Measurements from ENCODE around the gene KIF16B. TPM values are rescaled to one million over a fixed set of nuclear protein-coding genes. Genes with fewer than 3 reads are reported as not detected.
A peak's percentile ranks its signal among the peaks of the same experiment; 100 is the strongest.

KIF16B gene
- total RNA-seq, 1 experiment from 2014 or later: 7.6 TPM

DNA sequence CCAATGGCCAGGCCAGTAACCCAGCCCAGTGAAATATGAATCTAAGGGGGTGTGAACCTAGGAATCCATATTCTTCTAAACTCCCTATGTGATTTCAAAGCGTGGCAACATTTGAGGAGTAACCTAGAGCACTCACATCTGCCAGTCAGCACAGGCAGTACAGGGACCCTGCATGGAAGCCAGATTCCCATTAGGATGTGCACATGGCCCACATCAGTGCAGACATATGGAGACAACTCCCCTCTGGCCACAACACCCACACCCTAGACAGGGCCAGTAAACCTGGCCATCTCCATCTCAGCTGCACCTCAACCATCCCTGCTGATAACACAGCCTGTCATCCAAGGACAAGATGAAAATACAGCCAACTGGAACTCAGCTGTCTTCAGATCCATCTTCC is 56.5 kb downstream of the KIF16B start:
- no peaks in the 10 kb centered on the region for H3K36me3 Mint-ChIP-seq
- TF ChIP-seq, protein P1, sequence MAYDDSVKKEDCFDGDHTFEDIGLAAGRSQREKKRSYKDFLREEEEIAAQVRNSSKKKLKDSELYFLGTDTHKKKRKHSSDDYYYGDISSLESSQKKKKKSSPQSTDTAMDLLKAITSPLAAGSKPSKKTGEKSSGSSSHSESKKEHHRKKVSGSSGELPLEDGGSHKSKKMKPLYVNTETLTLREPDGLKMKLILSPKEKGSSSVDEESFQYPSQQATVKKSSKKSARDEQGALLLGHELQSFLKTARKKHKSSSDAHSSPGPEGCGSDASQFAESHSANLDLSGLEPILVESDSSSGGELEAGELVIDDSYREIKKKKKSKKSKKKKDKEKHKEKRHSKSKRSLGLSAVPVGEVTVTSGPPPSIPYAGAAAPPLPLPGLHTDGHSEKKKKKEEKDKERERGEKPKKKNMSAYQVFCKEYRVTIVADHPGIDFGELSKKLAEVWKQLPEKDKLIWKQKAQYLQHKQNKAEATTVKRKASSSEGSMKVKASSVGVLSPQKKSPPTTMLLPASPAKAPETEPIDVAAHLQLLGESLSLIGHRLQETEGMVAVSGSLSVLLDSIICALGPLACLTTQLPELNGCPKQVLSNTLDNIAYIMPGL (CRISPR knock-in tag; IDR thresholded peaks at IDR 0.05): no peak
- TF ChIP-seq SP1 (CRISPR knock-in tag; conservative IDR thresholded peaks at IDR 0.05): no peak
- TF ChIP-seq, protein P2, sequence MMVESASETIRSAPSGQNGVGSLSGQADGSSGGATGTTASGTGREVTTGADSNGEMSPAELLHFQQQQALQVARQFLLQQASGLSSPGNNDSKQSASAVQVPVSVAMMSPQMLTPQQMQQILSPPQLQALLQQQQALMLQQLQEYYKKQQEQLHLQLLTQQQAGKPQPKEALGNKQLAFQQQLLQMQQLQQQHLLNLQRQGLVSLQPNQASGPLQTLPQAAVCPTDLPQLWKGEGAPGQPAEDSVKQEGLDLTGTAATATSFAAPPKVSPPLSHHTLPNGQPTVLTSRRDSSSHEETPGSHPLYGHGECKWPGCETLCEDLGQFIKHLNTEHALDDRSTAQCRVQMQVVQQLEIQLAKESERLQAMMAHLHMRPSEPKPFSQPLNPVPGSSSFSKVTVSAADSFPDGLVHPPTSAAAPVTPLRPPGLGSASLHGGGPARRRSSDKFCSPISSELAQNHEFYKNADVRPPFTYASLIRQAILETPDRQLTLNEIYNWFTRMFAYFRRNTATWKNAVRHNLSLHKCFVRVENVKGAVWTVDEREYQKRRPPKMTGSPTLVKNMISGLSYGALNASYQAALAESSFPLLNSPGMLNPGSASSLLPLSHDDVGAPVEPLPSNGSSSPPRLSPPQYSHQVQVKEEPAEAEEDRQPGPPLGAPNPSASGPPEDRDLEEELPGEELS (CRISPR knock-in tag; IDR thresholded peaks at IDR 0.05): no peak
- TF ChIP-seq, protein P3, sequence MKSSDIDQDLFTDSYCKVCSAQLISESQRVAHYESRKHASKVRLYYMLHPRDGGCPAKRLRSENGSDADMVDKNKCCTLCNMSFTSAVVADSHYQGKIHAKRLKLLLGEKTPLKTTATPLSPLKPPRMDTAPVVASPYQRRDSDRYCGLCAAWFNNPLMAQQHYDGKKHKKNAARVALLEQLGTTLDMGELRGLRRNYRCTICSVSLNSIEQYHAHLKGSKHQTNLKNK (CRISPR knock-in tag; IDR thresholded peaks at IDR 0.05): no peak
- no peak for TF ChIP-seq NR2C2 (CRISPR knock-in tag; IDR thresholded peaks at IDR 0.05)
- TF ChIP-seq, protein P4, sequence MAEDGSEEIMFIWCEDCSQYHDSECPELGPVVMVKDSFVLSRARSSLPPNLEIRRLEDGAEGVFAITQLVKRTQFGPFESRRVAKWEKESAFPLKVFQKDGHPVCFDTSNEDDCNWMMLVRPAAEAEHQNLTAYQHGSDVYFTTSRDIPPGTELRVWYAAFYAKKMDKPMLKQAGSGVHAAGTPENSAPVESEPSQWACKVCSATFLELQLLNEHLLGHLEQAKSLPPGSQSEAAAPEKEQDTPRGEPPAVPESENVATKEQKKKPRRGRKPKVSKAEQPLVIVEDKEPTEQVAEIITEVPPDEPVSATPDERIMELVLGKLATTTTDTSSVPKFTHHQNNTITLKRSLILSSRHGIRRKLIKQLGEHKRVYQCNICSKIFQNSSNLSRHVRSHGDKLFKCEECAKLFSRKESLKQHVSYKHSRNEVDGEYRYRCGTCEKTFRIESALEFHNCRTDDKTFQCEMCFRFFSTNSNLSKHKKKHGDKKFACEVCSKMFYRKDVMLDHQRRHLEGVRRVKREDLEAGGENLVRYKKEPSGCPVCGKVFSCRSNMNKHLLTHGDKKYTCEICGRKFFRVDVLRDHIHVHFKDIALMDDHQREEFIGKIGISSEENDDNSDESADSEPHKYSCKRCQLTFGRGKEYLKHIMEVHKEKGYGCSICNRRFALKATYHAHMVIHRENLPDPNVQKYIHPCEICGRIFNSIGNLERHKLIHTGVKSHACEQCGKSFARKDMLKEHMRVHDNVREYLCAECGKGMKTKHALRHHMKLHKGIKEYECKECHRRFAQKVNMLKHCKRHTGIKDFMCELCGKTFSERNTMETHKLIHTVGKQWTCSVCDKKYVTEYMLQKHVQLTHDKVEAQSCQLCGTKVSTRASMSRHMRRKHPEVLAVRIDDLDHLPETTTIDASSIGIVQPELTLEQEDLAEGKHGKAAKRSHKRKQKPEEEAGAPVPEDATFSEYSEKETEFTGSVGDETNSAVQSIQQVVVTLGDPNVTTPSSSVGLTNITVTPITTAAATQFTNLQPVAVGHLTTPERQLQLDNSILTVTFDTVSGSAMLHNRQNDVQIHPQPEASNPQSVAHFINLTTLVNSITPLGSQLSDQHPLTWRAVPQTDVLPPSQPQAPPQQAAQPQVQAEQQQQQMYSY (CRISPR knock-in tag; IDR thresholded peaks at IDR 0.05): no peak
- H3K27me3 Mint-ChIP-seq (ENCODE audit: low read depth): no peaks in the 10 kb centered on the region
- POLR2A ChIA-PET: no interaction called here
- CTCF ChIA-PET: interaction anchor here (0.8 kb wide), 1 partner anchor 248 kb away, joined by 4 read pairs; no protein-coding TSS in a partner anchor
- ATAC-seq: no peak
- no peak for DNase-seq (ENCODE audit: low spot score)
- H3K27ac Mint-ChIP-seq: no peak overlapping the region
- peaks cover 40% of the 10 kb centered on the region for H3K4me1 Mint-ChIP-seq
- H3K9me3 Mint-ChIP-seq: no peaks in the 10 kb centered on the region
- no peak overlapping the region for H3K4me3 Mint-ChIP-seq

DNA sequence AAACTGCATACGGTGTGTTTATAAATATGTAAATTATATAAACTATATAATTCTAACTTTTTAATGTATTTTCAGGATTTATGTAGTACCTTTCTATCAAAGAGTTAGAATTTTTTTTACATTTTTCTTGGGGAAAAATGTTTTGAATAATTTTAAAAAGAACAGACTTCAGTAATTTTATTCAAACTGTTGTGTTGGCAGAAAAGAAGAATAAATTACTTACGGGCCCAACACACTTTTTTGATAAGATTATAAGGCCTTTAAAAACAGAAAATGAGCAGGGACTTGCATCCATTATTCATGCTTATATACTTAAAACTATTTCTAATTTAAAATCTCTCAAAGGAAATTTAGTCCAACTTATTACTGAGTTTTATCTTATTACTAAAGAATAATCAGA is 58.2 kb downstream of the KIF16B start:
- ATAC-seq: no peak
- TF ChIP-seq CREB1 (CRISPR knock-in tag; IDR thresholded peaks at IDR 0.05): no peak
- TF ChIP-seq, protein P5, sequence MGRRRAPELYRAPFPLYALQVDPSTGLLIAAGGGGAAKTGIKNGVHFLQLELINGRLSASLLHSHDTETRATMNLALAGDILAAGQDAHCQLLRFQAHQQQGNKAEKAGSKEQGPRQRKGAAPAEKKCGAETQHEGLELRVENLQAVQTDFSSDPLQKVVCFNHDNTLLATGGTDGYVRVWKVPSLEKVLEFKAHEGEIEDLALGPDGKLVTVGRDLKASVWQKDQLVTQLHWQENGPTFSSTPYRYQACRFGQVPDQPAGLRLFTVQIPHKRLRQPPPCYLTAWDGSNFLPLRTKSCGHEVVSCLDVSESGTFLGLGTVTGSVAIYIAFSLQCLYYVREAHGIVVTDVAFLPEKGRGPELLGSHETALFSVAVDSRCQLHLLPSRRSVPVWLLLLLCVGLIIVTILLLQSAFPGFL (CRISPR knock-in tag; IDR thresholded peaks at IDR 0.05; ENCODE audit: borderline replicate concordance): no peak
- TF ChIP-seq, protein P6, sequence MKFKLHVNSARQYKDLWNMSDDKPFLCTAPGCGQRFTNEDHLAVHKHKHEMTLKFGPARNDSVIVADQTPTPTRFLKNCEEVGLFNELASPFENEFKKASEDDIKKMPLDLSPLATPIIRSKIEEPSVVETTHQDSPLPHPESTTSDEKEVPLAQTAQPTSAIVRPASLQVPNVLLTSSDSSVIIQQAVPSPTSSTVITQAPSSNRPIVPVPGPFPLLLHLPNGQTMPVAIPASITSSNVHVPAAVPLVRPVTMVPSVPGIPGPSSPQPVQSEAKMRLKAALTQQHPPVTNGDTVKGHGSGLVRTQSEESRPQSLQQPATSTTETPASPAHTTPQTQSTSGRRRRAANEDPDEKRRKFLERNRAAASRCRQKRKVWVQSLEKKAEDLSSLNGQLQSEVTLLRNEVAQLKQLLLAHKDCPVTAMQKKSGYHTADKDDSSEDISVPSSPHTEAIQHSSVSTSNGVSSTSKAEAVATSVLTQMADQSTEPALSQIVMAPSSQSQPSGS (CRISPR knock-in tag; IDR thresholded peaks at IDR 0.05; ENCODE audit: borderline replicate concordance, low read depth): no peak
- POLR2A ChIA-PET: no interaction called here
- Mint-ChIP-seq H3K27ac (no peak overlapping the region), H3K4me1 (peaks cover 25% of the 10 kb centered on the region), H3K36me3 (peaks cover 3% of the 10 kb centered on the region; the same call in 1 of the 2 replicates), H3K4me3 (no peak overlapping the region), H3K27me3 (ENCODE audit: low read depth) (no peaks in the 10 kb centered on the region), H3K9me3 (no peaks in the 10 kb centered on the region)
- no peak for DNase-seq (ENCODE audit: low spot score)
- CTCF ChIA-PET: no interaction called here

DNA sequence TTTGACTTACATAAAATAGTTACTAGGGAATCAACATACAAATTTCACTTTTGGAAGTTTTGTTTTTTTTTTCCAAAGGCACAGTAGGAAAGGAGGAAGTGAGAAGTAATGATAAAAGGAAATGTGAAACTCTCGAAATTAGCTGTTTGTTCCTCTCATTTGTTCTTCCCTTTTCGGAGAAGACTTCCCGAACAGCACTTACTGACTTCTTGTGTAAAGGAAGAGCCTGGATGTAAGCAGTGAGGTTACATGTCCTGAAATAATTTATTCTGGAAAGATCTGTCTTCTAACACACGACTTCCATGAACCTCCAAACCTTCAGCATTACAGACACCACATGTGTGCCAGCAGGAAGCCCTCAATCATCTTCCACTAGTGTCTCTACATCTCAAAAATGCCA is 59.1 kb downstream of the KIF16B start:
- Mint-ChIP-seq H3K4me3 (no peak overlapping the region), H3K4me1 (peaks cover 16% of the 10 kb centered on the region), H3K27ac (peak overlapping the region; percentile 25), H3K9me3 (no peaks in the 10 kb centered on the region), H3K27me3 (ENCODE audit: low read depth) (no peaks in the 10 kb centered on the region), H3K36me3 (peaks cover 3% of the 10 kb centered on the region; the same call in 1 of the 2 replicates)
- CTCF ChIA-PET: no interaction called here
- TF ChIP-seq, protein P7, sequence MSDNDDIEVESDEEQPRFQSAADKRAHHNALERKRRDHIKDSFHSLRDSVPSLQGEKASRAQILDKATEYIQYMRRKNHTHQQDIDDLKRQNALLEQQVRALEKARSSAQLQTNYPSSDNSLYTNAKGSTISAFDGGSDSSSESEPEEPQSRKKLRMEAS (CRISPR knock-in tag; IDR thresholded peaks at IDR 0.05): no peak
- TF ChIP-seq, protein P8, sequence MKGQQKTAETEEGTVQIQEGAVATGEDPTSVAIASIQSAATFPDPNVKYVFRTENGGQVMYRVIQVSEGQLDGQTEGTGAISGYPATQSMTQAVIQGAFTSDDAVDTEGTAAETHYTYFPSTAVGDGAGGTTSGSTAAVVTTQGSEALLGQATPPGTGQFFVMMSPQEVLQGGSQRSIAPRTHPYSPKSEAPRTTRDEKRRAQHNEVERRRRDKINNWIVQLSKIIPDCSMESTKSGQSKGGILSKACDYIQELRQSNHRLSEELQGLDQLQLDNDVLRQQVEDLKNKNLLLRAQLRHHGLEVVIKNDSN (CRISPR knock-in tag; IDR thresholded peaks at IDR 0.05): no peak
- TF ChIP-seq MYBL2 (CRISPR knock-in tag; IDR thresholded peaks at IDR 0.05): no peak
- TF ChIP-seq NR2C2 (CRISPR knock-in tag; IDR thresholded peaks at IDR 0.05): no peak
- TF ChIP-seq, protein P3 (CRISPR knock-in tag; IDR thresholded peaks at IDR 0.05): no peak
- TF ChIP-seq MXD4 (CRISPR knock-in tag; IDR thresholded peaks at IDR 0.05; ENCODE audit: borderline replicate concordance): no peak
- POLR2A ChIA-PET: no interaction called here
- DNase-seq (ENCODE audit: low spot score) (no peak), ATAC-seq (no peak)

Data from WTC11 (cell line).